CD4-positive, alpha-beta T cell (primary cell): ENCODE results near the gene CNNM1. TPM values are rescaled to one million over a fixed set of nuclear protein-coding genes. Genes with fewer than 3 reads are reported as not detected.

Experiments
- ATAC-seq: fragments of 200-7000 bp; cut with Tn5 transposase; one replicate; pipeline ENCODE4 v1.10.0; 2022; ENCODE audit warnings: mild to moderate bottlenecking; ENCODE audit not compliant: poor library complexity
- CTCF ChIA-PET: fragments of 350-600 bp; sonication (Branson Sonifier 250); formaldehyde crosslinking; loops from one replicate; lab custom pipeline; 2021; ENCODE audit warnings: antibody characterized with exemption, inconsistent platforms; lab: Charles Lee
- POLR2A ChIA-PET: fragments of 350-600 bp; sonication (Branson Sonifier 250); formaldehyde crosslinking; loops from one replicate; lab custom pipeline; 2021; ENCODE audit warnings: antibody characterized with exemption, inconsistent platforms; lab: Charles Lee
- DNase-seq, 14 experiments: peaks; one replicate each; pipeline ENCODE4 v3.0.0-alpha.2; 2013 to 2020; ENCODE audit warnings: mixed read lengths in 2 of 14
- H3K27ac ChIP-seq, 2 donors: one replicate each; pipeline versions ENCODE4 v1.5.1 to v1.7.0; 2013; ENCODE audit warnings: low read length in 2 of 2, low read depth in 1 of 2, mild to moderate bottlenecking in 1 of 2
- H3K27me3 ChIP-seq, 2 experiments: 1 replicate in 1 of 2; 2 replicates in 1 of 2; pipeline versions ENCODE4 v1.6.1 to v1.7.0; 2013; ENCODE audit warnings: low read length in 2 of 2, control low read depth in 1 of 2, mild to moderate bottlenecking in 1 of 2, moderate library complexity in 1 of 2; ENCODE audit not compliant: insufficient read depth in 2 of 2, control insufficient read depth in 1 of 2
- H3K36me3 ChIP-seq: one replicate; pipeline ENCODE4 v1.6.1; 2013; ENCODE audit warnings: low read length, control low read depth; ENCODE audit not compliant: insufficient read depth
- H3K4me1 ChIP-seq: one replicate; pipeline ENCODE4 v1.6.1; 2013; ENCODE audit warnings: low read length, control low read depth; ENCODE audit not compliant: insufficient read depth
- H3K4me3 ChIP-seq: one replicate; pipeline ENCODE4 v1.5.1; 2013; ENCODE audit warnings: mild to moderate bottlenecking, low read length, moderate library complexity
- H3K9me3 ChIP-seq, 2 experiments: 1 replicate in 1 of 2; 2 replicates in 1 of 2; pipeline versions ENCODE4 v1.6.1 to v1.7.0; 2013; ENCODE audit warnings: low read length in 2 of 2, mild to moderate bottlenecking in 2 of 2, control low read depth in 1 of 2, moderate library complexity in 1 of 2; ENCODE audit not compliant: control insufficient read depth in 1 of 2, insufficient read depth in 1 of 2
- H3K27ac Mint-ChIP-seq: one replicate; pipeline ENCODE4 v1.8.0; 2020; ENCODE audit warnings: mixed read lengths
- H3K27me3 Mint-ChIP-seq: one replicate; pipeline ENCODE4 v1.8.0; 2021; ENCODE audit warnings: mixed read lengths
- H3K36me3 Mint-ChIP-seq: one replicate; pipeline ENCODE4 v1.8.0; 2021; ENCODE audit warnings: low read depth, mixed read lengths
- H3K4me1 Mint-ChIP-seq: one replicate; pipeline ENCODE4 v1.8.0; 2021; ENCODE audit warnings: low read depth, mixed read lengths
- H3K4me3 Mint-ChIP-seq: one replicate; pipeline ENCODE4 v1.8.0; 2020; ENCODE audit warnings: mild to moderate bottlenecking, mixed read lengths
- H3K9me3 Mint-ChIP-seq: one replicate; pipeline ENCODE4 v1.8.0; 2020; ENCODE audit warnings: mixed read lengths
- intact Hi-C, 2 experiments: fragments of 100-400 bp; cut with DNase I in 1 of 2; cut with micrococcal nuclease in 1 of 2; formaldehyde crosslinking; loops; one replicate each; pipeline versions ENCODE4 v1.15.1 to v1.9.0; 2023 to 2025; cut with DNase I, micrococcal nuclease
- total RNA-seq, 174 experiments: library from RNA in 2 of 174; stranded (reverse) in 2 of 174; gene quantifications; one replicate each; pipeline ENCODE4 v1.2.3 and lab custom pipeline; 2021 to 2026
- TF ChIP-seq, protein P1 (sequence below): fragments of 200-600 bp; IDR thresholded peaks from one replicate; pipeline ENCODE4 v1.8.0; 2022; ENCODE audit warnings: antibody characterized with exemption, mild to moderate bottlenecking

Gene CNNM1
- total RNA-seq, 2 experiments from 2014 or later = 0.16 to 0.17 TPM

DNA sequence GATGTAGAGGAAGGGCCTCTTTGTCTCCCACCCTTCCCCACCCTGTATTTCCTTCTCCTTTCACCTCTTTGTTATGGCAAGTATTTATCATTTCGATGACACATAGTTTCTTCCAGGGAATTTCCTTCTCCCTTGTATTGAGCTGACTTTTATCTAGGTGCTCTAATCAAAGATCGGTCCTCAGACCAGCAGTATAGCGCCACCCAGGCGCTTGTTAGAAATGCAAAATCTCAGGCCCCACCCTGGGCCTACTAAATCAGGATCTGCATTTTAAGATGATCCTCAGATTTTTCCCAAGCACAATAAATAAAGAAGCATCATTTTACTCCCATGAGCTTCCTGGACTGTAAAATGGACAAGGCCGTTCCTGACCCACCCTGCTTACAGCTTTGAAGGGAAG is 113.2 kb downstream of the CNNM1 start:
- Mint-ChIP-seq H3K4me1 (no peaks in the 10 kb centered on the region), H3K9me3 (no peaks in the 10 kb centered on the region), H3K36me3 (no peaks in the 10 kb centered on the region), H3K4me3 (no peak overlapping the region), H3K27ac (no peak overlapping the region), H3K27me3 (peaks cover 2% of the 10 kb centered on the region)
- ATAC-seq = no peak
- CTCF ChIA-PET = no interaction called here
- POLR2A ChIA-PET = no interaction called here
- intact Hi-C loops = no loop called here
- Histone ChIP-seq H3K9me3 (no peaks in the 10 kb centered on the region), H3K4me1 (no peaks in the 10 kb centered on the region), H3K4me3 (no peak overlapping the region), H3K27ac (no peak overlapping the region), H3K27me3 (no peaks in the 10 kb centered on the region), H3K36me3 (no peaks in the 10 kb centered on the region)
- TF ChIP-seq, protein P1, sequence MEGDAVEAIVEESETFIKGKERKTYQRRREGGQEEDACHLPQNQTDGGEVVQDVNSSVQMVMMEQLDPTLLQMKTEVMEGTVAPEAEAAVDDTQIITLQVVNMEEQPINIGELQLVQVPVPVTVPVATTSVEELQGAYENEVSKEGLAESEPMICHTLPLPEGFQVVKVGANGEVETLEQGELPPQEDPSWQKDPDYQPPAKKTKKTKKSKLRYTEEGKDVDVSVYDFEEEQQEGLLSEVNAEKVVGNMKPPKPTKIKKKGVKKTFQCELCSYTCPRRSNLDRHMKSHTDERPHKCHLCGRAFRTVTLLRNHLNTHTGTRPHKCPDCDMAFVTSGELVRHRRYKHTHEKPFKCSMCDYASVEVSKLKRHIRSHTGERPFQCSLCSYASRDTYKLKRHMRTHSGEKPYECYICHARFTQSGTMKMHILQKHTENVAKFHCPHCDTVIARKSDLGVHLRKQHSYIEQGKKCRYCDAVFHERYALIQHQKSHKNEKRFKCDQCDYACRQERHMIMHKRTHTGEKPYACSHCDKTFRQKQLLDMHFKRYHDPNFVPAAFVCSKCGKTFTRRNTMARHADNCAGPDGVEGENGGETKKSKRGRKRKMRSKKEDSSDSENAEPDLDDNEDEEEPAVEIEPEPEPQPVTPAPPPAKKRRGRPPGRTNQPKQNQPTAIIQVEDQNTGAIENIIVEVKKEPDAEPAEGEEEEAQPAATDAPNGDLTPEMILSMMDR = no peak
- no peak for DNase-seq

DNA sequence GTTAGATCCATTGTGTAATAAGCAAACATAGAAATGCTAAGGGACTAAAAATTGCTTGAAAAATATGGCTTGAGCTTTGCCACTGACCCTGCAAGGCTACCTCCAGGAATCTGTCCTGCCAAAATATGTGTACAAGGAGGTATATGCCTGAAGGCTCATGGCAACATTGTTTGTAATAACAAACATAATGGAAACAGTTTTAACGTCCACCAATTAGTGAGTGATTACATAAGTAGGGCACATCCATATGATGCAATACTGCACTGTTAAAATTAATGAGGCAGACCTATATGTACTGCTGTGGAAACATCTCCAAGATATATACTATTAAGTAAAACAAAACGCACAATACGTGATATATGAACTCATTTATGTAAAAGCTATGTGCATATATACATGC is 114.3 kb downstream of the CNNM1 start:
- POLR2A ChIA-PET = no interaction called here
- no peak overlapping the region for H3K27ac Mint-ChIP-seq
- H3K4me3 Mint-ChIP-seq = no peak overlapping the region
- CTCF ChIA-PET = no interaction called here
- H3K4me1 Mint-ChIP-seq = no peaks in the 10 kb centered on the region
- intact Hi-C loops = no loop called here
- TF ChIP-seq, protein P1 = no peak
- peaks cover 5% of the 10 kb centered on the region for H3K27me3 Mint-ChIP-seq
- Histone ChIP-seq H3K4me1 (no peaks in the 10 kb centered on the region), H3K27me3 (peaks cover 0 to under 1% of the 10 kb centered on the region in 2 experiments), H3K27ac (no peak overlapping the region), H3K36me3 (no peaks in the 10 kb centered on the region), H3K9me3 (no peaks in the 10 kb centered on the region), H3K4me3 (no peak overlapping the region)
- no peak for DNase-seq
- H3K36me3 Mint-ChIP-seq = no peaks in the 10 kb centered on the region
- H3K9me3 Mint-ChIP-seq = no peaks in the 10 kb centered on the region
- no peak for ATAC-seq

Other genes with a start within 250 kb of the CNNM1 start
- gene HPSE2, start 93.5 kb upstream of the CNNM1 start, total RNA-seq = not detected
- gene GOT1, start 101.3 kb downstream of the CNNM1 start, total RNA-seq = 1 to 10 TPM; 3.5 to 5.7 TPM
- gene NKX2-3, start 203.6 kb downstream of the CNNM1 start, total RNA-seq = not detected